WI38 (cell line): ENCODE measurements around the gene CCDC154.

Source experiments
- H3K4me3 ChIP-seq: 2 replicates; pipeline ENCODE4 v1.5.1; 2011; ENCODE audit warnings: low read depth, mild to moderate bottlenecking, control low read depth, low read length
- TF ChIP-seq, protein P1 (sequence below): IDR thresholded peaks from 2 replicates; pipeline ENCODE4 v1.5.1; 2012; ENCODE audit warnings: low read depth, mild to moderate bottlenecking, control low read depth, low read length

The CCDC154 gene

GRCh38 chr16:1429631-1430030, 14.7 kb downstream of the CCDC154 start:
- H3K4me3 ChIP-seq: no peak overlapping the region
- TF ChIP-seq, protein P1, sequence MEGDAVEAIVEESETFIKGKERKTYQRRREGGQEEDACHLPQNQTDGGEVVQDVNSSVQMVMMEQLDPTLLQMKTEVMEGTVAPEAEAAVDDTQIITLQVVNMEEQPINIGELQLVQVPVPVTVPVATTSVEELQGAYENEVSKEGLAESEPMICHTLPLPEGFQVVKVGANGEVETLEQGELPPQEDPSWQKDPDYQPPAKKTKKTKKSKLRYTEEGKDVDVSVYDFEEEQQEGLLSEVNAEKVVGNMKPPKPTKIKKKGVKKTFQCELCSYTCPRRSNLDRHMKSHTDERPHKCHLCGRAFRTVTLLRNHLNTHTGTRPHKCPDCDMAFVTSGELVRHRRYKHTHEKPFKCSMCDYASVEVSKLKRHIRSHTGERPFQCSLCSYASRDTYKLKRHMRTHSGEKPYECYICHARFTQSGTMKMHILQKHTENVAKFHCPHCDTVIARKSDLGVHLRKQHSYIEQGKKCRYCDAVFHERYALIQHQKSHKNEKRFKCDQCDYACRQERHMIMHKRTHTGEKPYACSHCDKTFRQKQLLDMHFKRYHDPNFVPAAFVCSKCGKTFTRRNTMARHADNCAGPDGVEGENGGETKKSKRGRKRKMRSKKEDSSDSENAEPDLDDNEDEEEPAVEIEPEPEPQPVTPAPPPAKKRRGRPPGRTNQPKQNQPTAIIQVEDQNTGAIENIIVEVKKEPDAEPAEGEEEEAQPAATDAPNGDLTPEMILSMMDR: no peak

GRCh38 chr16:1429012-1429411, 15.3 kb downstream of the CCDC154 start:
- no peak overlapping the region for H3K4me3 ChIP-seq
- TF ChIP-seq, protein P1: no peak

DNA sequence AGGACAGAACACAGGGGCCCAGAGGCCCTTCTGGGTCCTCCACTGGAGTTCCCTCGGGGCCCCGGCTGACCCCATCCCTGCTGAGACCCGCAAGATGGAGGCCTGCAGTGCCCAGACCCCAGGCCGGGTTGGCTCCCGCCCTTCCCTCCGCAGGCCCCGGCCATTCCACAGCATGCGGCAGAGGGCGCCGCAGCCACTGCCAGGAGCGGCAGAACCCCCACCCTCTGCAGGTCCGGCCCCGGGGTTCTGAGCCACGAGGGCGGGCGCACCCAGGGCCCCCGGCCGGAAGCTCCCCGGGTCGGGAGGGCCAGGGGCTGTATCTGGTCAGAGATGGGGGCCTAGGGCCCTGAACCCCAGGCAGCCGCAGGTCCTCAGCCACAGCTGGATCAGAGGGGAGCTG, 15.8 kb downstream of the CCDC154 start:
- TF ChIP-seq, protein P1: no peak
- no peak overlapping the region for H3K4me3 ChIP-seq

DNA sequence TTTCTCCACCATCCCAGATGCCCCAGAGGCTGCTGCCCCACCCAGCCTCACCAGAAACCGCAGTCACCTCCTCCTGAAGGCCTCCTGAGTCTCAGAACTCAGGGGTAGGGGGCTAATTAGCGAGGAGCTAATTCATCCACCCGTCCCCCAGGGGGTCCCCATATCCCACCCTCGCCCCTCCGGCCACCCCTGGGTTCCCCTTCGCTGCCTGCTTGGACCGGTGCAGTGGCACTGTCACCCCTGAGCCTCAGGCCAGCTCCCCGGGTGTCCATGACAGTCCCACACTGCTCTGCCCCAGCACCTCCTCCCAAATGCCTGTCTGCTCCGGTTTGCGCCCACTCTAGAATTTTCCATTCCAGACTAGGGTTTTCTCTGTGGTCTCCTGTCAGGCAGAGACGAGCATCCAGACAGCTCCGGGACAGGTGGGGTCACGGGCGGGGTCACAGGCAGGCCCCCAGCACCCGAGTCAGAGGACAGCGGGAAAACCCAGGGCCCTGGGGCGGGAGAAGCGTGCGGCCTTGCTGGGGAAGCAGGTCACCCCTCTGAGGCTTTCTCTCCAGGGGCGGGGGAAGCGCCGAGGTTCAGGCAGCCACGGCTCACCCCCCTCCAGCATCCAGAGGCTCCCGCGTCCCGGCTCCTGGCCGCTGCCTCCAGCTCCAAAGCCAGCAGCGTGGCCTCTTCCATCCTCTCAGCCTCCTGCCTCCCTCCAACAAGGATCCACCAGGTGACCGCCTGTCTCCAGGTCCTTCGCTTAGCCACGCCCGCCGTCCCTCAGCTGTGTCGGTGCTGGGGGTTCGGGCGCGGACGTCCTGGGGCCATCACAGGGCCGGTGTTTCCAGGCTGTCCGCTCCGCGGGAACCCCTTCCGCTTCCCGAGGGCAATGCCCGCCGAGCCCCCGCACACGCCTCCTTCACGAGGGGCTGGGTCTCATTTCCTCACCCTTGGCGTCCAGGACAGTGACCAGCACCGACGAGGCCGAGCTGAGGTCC, 16.6 kb downstream of the CCDC154 start:
- no peak overlapping the region for H3K4me3 ChIP-seq

DNA sequence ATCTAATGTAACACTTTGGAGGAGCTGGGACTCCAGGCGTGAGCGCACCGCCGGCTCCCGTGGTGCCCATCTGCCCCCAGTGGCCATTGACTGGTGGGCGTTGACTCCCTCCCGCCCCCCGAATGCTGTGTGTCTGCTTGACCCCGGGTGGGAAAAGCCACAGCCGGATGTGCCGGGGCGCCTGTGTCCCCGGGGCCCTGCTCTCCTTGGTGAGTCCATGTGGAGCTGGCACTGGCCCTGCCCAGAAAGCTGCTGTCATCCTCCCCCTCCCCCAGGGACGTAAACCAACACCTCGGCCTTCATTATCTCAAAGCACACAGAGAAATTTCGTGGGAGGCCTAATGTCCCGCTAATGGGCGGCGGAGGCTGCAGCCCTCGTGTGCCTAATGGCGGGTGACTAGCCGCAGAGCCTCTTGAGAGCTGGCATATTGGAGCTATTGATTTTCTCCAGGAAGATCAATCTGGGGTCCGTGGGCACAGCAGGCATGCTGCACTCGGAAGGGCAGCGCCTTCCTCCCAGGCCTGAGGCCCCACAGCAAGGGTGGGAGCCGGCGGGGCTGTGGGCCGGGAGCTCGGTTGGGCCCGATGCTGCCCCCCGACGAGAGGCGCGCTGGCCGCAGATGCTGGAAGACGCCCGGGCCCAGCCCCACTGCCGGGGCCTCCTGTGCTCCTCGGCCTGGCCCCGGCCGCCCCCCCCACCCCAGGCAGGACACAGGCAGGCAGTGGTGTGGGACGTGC, 17.5 kb downstream of the CCDC154 start:
- no peak overlapping the region for H3K4me3 ChIP-seq
- TF ChIP-seq, protein P1: no peak

More for the DNA sequence above, 16.6 kb downstream of the CCDC154 start:
- TF ChIP-seq, protein P1: no peak

GRCh38 chr16:1425616-1426370, 18.6 kb downstream of the CCDC154 start:
- no peak overlapping the region for H3K4me3 ChIP-seq
- TF ChIP-seq, protein P1: no peak
